ENCODE results near the gene CES4A.

CES4A gene

DNA sequence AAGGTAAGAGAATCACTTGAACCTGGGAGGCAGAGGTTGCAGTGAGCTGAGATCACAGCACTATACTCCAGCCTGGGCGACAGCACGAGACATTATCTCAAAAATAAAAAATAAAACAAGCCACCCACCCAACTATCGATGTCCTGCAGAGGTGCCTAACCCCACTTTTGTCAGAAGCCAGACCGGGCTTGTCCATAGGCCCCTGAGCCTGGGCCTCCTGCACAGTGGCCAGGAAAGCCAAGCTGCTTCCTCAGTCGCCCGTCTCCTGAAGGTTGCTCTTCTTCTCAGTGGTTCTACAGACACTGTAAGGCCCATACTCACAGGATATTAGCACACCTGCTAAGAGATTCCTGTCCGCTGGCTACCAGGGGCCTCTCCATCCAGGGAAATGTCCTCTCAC lies 41.8 kb upstream of the CES4A start:
- Histone ChIP-seq H2AFZ (ENCODE audit: low read length) (no peak overlapping the region), H4K8ac (ENCODE audit: low read depth, low read length) (no peak overlapping the region), H4K91ac (ENCODE audit: low read depth, low read length, poor library complexity) (no peak overlapping the region), H3K4ac (ENCODE audit: low read length) (no peak overlapping the region), H2BK15ac (ENCODE audit: low read length) (no peak overlapping the region), H3K9ac (ENCODE audit: low read depth, low read length, poor library complexity) (no peak overlapping the region), H3K14ac (ENCODE audit: low read length) (no peak overlapping the region), H3K36me3 (replicated peaks in 1 of 2; ENCODE audit: control insufficient read depth in 2 of 2, insufficient read depth in 2 of 2, low read length in 2 of 2) (peaks cover 12 to 26% of the 10 kb centered on the region in 2 donors), H3K4me2 (ENCODE audit: insufficient read depth, low read length, poor library complexity, severe bottlenecking) (no peak overlapping the region), H2AK5ac (ENCODE audit: low read depth, low read length) (no peak overlapping the region), H3K9me3 (replicated peaks in 1 of 2; ENCODE audit: control insufficient read depth in 2 of 2, insufficient read depth in 1 of 2, low read depth in 1 of 2, low read length in 2 of 2) (peaks cover 0 to 2% of the 10 kb centered on the region in 2 donors), H2BK12ac (ENCODE audit: low read length) (no peak overlapping the region), H2BK120ac (ENCODE audit: low read depth, low read length) (no peak overlapping the region), H3K23ac (ENCODE audit: low read depth, low read length, poor library complexity) (no peak overlapping the region), H3K27me3 (ENCODE audit: control insufficient read depth in 3 of 3, insufficient read depth in 3 of 3, low read depth in 1 of 3, low read length in 3 of 3) (peaks cover 0 to 29% (median 8%) of the 10 kb centered on the region in 3 experiments), H3K4me3 (ENCODE audit: low read length in 2 of 2) (no peak overlapping the region), H3K27ac (replicated peaks; ENCODE audit: low read length) (no peak overlapping the region), H2BK5ac (ENCODE audit: low read length) (no peak overlapping the region), H3K4me1 (ENCODE audit: control insufficient read depth in 2 of 2, insufficient read depth in 1 of 2, low read depth in 1 of 2, low read length in 2 of 2) (no peaks in the 10 kb centered on the region), H3K79me1 (ENCODE audit: low read depth, low read length) (no peaks in the 10 kb centered on the region), H3K18ac (ENCODE audit: low read length) (no peak overlapping the region)
- WGBS, 2 donors (ENCODE audit: extremely low coverage in 2 of 2, insufficient read length in 2 of 2, insufficient replicate concordance in 1 of 2): no CpG with 5 or more reads among the region's 7 CpGs
- no peak for DNase-seq (ENCODE audit: low spot score)

DNA sequence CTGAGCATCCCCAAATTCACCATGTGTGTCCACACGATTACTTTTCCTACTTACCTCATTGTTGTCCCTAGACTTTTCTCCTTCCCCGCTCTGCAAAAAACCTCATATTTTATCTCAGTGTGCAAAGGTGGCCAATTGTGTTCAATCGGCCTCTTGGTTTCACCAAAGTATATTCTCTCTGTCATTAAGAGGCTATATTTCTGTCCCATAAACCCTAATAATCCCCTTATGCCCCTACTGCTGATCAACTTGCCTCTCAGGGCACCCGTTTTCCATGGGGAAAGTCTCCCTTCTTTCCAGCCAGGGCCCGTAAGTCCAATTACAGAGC lies 41.5 kb upstream of the CES4A start:
- Histone ChIP-seq H3K4ac (ENCODE audit: low read length) (no peak overlapping the region), H3K23ac (ENCODE audit: low read depth, low read length, poor library complexity) (no peak overlapping the region), H3K4me2 (ENCODE audit: insufficient read depth, low read length, poor library complexity, severe bottlenecking) (no peak overlapping the region), H2AK5ac (ENCODE audit: low read depth, low read length) (no peak overlapping the region), H4K91ac (ENCODE audit: low read depth, low read length, poor library complexity) (no peak overlapping the region), H3K27me3 (ENCODE audit: control insufficient read depth in 3 of 3, insufficient read depth in 3 of 3, low read depth in 1 of 3, low read length in 3 of 3) (peaks cover 0 to 29% (median 8%) of the 10 kb centered on the region in 3 experiments), H2BK120ac (ENCODE audit: low read depth, low read length) (no peak overlapping the region), H3K9ac (ENCODE audit: low read depth, low read length, poor library complexity) (no peak overlapping the region), H3K36me3 (replicated peaks in 1 of 2; ENCODE audit: control insufficient read depth in 2 of 2, insufficient read depth in 2 of 2, low read length in 2 of 2) (peaks cover 10 to 22% of the 10 kb centered on the region in 2 donors), H3K14ac (ENCODE audit: low read length) (no peak overlapping the region), H3K4me1 (ENCODE audit: control insufficient read depth in 2 of 2, insufficient read depth in 1 of 2, low read depth in 1 of 2, low read length in 2 of 2) (no peaks in the 10 kb centered on the region), H3K79me1 (ENCODE audit: low read depth, low read length) (no peaks in the 10 kb centered on the region), H2BK12ac (ENCODE audit: low read length) (no peak overlapping the region), H2BK5ac (ENCODE audit: low read length) (no peak overlapping the region), H4K8ac (ENCODE audit: low read depth, low read length) (no peak overlapping the region), H3K4me3 (ENCODE audit: low read length in 2 of 2) (no peak overlapping the region), H3K27ac (replicated peaks; ENCODE audit: low read length) (no peak overlapping the region), H3K18ac (ENCODE audit: low read length) (no peak overlapping the region), H2AFZ (ENCODE audit: low read length) (no peak overlapping the region), H3K9me3 (replicated peaks in 1 of 2; ENCODE audit: control insufficient read depth in 2 of 2, insufficient read depth in 1 of 2, low read depth in 1 of 2, low read length in 2 of 2) (peaks cover 0 to 1% of the 10 kb centered on the region in 2 donors), H2BK15ac (ENCODE audit: low read length) (no peak overlapping the region)
- WGBS, 2 donors (ENCODE audit: extremely low coverage in 2 of 2, insufficient read length in 2 of 2, insufficient replicate concordance in 1 of 2): no CpG with 5 or more reads among the region's 5 CpGs
- DNase-seq (ENCODE audit: low spot score): no peak

GRCh38 chr16:66947302-66948065 lies 40.9 kb upstream of the CES4A start:
- Histone ChIP-seq H3K4ac (ENCODE audit: low read length) (no peak overlapping the region), H3K4me3 (ENCODE audit: low read length in 2 of 2) (peak overlapping the region in 1 of 2 donors; percentile 60)

DNA sequence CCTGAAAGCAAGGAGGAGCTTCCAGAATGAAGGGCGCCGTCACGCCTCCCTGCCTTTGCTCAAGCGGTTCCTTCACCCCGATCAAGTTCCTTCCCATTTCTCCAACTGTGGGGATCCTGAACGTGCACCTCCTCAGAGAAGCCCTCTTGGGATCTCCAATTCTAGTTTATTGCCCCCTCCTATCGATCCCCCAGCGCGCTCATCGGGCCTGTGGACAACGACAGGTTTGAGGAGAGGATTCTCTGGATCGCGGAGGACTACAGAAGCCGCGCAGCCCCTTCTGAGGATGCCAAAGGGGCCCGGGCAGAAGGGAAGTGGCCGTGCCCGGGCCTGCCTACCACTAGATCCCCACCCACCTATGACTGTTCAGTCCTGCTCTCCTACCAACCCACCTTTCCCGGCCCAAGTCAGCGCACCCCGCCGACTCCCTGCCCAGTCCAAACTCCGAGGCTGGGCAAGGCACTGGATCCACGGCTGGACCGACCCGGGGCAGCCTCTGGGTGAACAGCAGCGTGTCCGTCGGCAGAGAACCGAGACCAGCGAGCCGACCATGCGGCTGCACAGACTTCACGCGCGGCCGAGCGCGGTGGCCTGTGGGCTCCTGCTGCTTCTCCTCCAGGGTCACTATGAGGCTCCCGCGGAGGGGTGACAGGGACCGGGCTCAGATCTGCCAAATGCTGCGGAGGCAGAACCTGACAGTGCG lies 40.1 kb upstream of the CES4A start:
- peak overlapping the region; percentile 57 for H3K18ac ChIP-seq (ENCODE audit: low read length)
- peak overlapping the region; percentile 91 for H3K23ac ChIP-seq (ENCODE audit: low read depth, low read length, poor library complexity)
- no peaks in the 10 kb centered on the region for H3K9me3 ChIP-seq (replicated peaks in 1 of 2; ENCODE audit: control insufficient read depth in 2 of 2, insufficient read depth in 1 of 2, low read depth in 1 of 2, low read length in 2 of 2)
- H3K14ac ChIP-seq (ENCODE audit: low read length): peak overlapping the region; percentile 21
- H3K27me3 ChIP-seq (ENCODE audit: control insufficient read depth in 3 of 3, insufficient read depth in 3 of 3, low read depth in 1 of 3, low read length in 3 of 3): peaks cover 0 to 29% (median 11%) of the 10 kb centered on the region in 3 experiments
- H3K36me3 ChIP-seq (replicated peaks in 1 of 2; ENCODE audit: control insufficient read depth in 2 of 2, insufficient read depth in 2 of 2, low read length in 2 of 2): peaks cover under 1 to 9% of the 10 kb centered on the region in 2 donors
- H2BK5ac ChIP-seq (ENCODE audit: low read length): no peak overlapping the region
- no peak overlapping the region for H2BK120ac ChIP-seq (ENCODE audit: low read depth, low read length)
- no peak overlapping the region for H4K91ac ChIP-seq (ENCODE audit: low read depth, low read length, poor library complexity)
- H2AFZ ChIP-seq (ENCODE audit: low read length): no peak overlapping the region
- no peak overlapping the region for H3K4ac ChIP-seq (ENCODE audit: low read length)
- H2BK15ac ChIP-seq (ENCODE audit: low read length): no peak overlapping the region
- no peak overlapping the region for H2BK12ac ChIP-seq (ENCODE audit: low read length)
- no peak overlapping the region for H3K9ac ChIP-seq (ENCODE audit: low read depth, low read length, poor library complexity)
- peak overlapping the region; percentile 43 for H4K8ac ChIP-seq (ENCODE audit: low read depth, low read length)
- no CpG with 5 or more reads among the region's 44 CpGs for WGBS, 2 donors (ENCODE audit: extremely low coverage in 2 of 2, insufficient read length in 2 of 2, insufficient replicate concordance in 1 of 2)
- no peaks in the 10 kb centered on the region for H3K79me1 ChIP-seq (ENCODE audit: low read depth, low read length)
- H3K4me1 ChIP-seq (ENCODE audit: control insufficient read depth in 2 of 2, insufficient read depth in 1 of 2, low read depth in 1 of 2, low read length in 2 of 2): no peaks in the 10 kb centered on the region
- DNase-seq (ENCODE audit: low spot score): no peak
- H3K27ac ChIP-seq (replicated peaks; ENCODE audit: low read length): no peak overlapping the region
- H3K4me3 ChIP-seq (ENCODE audit: low read length in 2 of 2): no peak overlapping the region
- H2AK5ac ChIP-seq (ENCODE audit: low read depth, low read length): no peak overlapping the region
- no peak overlapping the region for H3K4me2 ChIP-seq (ENCODE audit: insufficient read depth, low read length, poor library complexity, severe bottlenecking)

More at GRCh38 chr16:66947302-66948065, 40.9 kb upstream of the CES4A start:
- no peaks in the 10 kb centered on the region for H3K4me1 ChIP-seq (ENCODE audit: control insufficient read depth in 2 of 2, insufficient read depth in 1 of 2, low read depth in 1 of 2, low read length in 2 of 2)
- H3K79me1 ChIP-seq (ENCODE audit: low read depth, low read length): no peaks in the 10 kb centered on the region
- H2BK5ac ChIP-seq (ENCODE audit: low read length): no peak overlapping the region
- H3K27ac ChIP-seq (replicated peaks; ENCODE audit: low read length): no peak overlapping the region
- H3K27me3 ChIP-seq (ENCODE audit: control insufficient read depth in 3 of 3, insufficient read depth in 3 of 3, low read depth in 1 of 3, low read length in 3 of 3): peaks cover 0 to 29% (median 8%) of the 10 kb centered on the region in 3 experiments
- peaks cover 5 to 17% of the 10 kb centered on the region in 2 donors for H3K36me3 ChIP-seq (replicated peaks in 1 of 2; ENCODE audit: control insufficient read depth in 2 of 2, insufficient read depth in 2 of 2, low read length in 2 of 2)
- H4K91ac ChIP-seq (ENCODE audit: low read depth, low read length, poor library complexity): no peak overlapping the region
- H3K4me2 ChIP-seq (ENCODE audit: insufficient read depth, low read length, poor library complexity, severe bottlenecking): no peak overlapping the region
- H3K14ac ChIP-seq (ENCODE audit: low read length): no peak overlapping the region
- H3K9me3 ChIP-seq (replicated peaks in 1 of 2; ENCODE audit: control insufficient read depth in 2 of 2, insufficient read depth in 1 of 2, low read depth in 1 of 2, low read length in 2 of 2): no peaks in the 10 kb centered on the region
- H2AK5ac ChIP-seq (ENCODE audit: low read depth, low read length): no peak overlapping the region
- peak; percentile 64 for DNase-seq (ENCODE audit: low spot score)
- no peak overlapping the region for H3K9ac ChIP-seq (ENCODE audit: low read depth, low read length, poor library complexity)
- H4K8ac ChIP-seq (ENCODE audit: low read depth, low read length): no peak overlapping the region
- WGBS, 2 donors (ENCODE audit: extremely low coverage in 2 of 2, insufficient read length in 2 of 2, insufficient replicate concordance in 1 of 2): no CpG with 5 or more reads among the region's 23 CpGs
- no peak overlapping the region for H2BK120ac ChIP-seq (ENCODE audit: low read depth, low read length)
- no peak overlapping the region for H2AFZ ChIP-seq (ENCODE audit: low read length)
- no peak overlapping the region for H3K23ac ChIP-seq (ENCODE audit: low read depth, low read length, poor library complexity)
- H2BK15ac ChIP-seq (ENCODE audit: low read length): no peak overlapping the region
- H3K18ac ChIP-seq (ENCODE audit: low read length): no peak overlapping the region
- no peak overlapping the region for H2BK12ac ChIP-seq (ENCODE audit: low read length)
